Lower leg skin (tissue), 4 donors: ENCODE measurements around the gene MARCHF10. TPM values are rescaled to one million over a fixed set of nuclear protein-coding genes. Genes with fewer than 3 reads are reported as not detected.

ENCODE experiments used
- DNase-seq, 2 donors: peaks; one replicate each; pipeline ENCODE4 v3.0.0-alpha.2; 2019; ENCODE audit warnings: low spot score in 2 of 2
- H3K4me3 ChIP-seq: fragments of 200-600 bp; sonication (generic); 2 replicates; pipeline ENCODE4 v1.5.1; 2017; ENCODE audit warnings: mild to moderate bottlenecking, low read depth; ENCODE audit not compliant: poor library complexity, severe bottlenecking
- CTCF ChIP-seq, 3 donors: fragments of 450-650 bp; IDR thresholded peaks; one replicate each; pipeline ENCODE4 v1.5.1; 2016; ENCODE audit warnings: antibody characterized with exemption in 3 of 3, mild to moderate bottlenecking in 3 of 3, moderate library complexity in 2 of 3
- POLR2A ChIP-seq, 2 donors: fragments of 450-650 bp; IDR thresholded peaks; one replicate each; pipeline ENCODE4 v1.6.1; 2016 to 2017; ENCODE audit warnings: antibody characterized with exemption in 2 of 2, mild to moderate bottlenecking in 1 of 2, moderate library complexity in 1 of 2
- WGBS, 2 donors: methylation state at CpG; one replicate each; pipeline ENCODE4 v1.1.5; 2018; 5-methylcytosine and 5-hydroxymethylcytosine counted together
- intact Hi-C: fragments of 100-400 bp; cut with DNase I; formaldehyde crosslinking; loops from one replicate; pipeline ENCODE4 v1.15.0; 2023; ENCODE audit warnings: low total_unique reads
- total RNA-seq, 4 donors: library from RNA; depleted of rRNA; stranded (reverse); fragments of >200 nt; gene quantifications; one replicate each; pipeline ENCODE4 v1.1.0, GENCODE V29; 2016

The MARCHF10 gene
- total RNA-seq, 4 donors from 2014 or later: not detected

DNA sequence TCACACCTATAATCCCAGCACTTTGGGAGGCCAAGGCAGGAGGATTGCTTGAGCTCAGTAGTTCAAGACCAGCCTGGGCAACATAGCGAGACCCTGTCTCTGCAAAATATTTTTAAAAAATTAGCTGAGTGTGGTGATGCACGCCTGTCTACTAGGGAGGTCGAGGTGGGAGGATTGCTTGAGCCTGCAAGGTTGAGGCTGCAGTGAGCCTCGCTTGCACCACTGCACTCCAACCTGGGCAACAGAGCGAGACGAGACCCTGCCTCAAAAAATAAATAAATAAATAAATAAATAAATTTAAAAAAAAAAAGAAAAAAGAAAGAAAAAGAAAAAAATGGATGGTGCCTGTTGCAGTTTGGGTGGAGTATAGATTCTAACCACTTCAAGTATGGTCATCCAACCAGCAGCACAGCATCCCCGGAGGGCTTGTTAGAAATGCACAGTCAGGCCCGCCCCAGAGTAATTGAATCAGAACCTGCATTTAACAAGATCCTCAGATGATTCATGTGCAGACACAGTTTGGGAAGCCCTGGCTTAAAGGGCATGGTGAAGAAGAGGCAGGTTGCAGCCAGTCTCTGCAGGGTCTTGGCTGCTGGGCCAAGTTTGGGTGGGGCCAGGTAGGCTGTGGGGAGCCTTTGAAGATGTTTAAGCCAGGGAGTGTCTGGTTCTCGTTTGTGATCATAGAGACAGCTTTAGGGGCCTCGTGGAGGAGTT lies 139.9 kb downstream of the MARCHF10 start:
- WGBS, 2 donors: 50 to 53% methylated on average over 10 of the region's 10 CpGs
- H3K4me3 ChIP-seq: no peak overlapping the region
- DNase-seq: peak in 1 of 2 donors; percentile 62
- TF ChIP-seq POLR2A (IDR thresholded peaks at IDR 0.05) (no peak), CTCF (IDR thresholded peaks at IDR 0.05) (no peak)
- intact Hi-C loops: no loop called here

GRCh38 chr17:62666801-62667591 lies 141.1 kb downstream of the MARCHF10 start:
- H3K4me3 ChIP-seq: no peak overlapping the region
- intact Hi-C loops: no loop called here
- no peak for DNase-seq
- TF ChIP-seq CTCF (IDR thresholded peaks at IDR 0.05) (no peak), POLR2A (IDR thresholded peaks at IDR 0.05) (no peak)
- WGBS, 2 donors: 89 to 94% methylated on average over 35 of the region's 40 CpGs

GRCh38 chr17:62666061-62666800 lies 141.9 kb downstream of the MARCHF10 start:
- 88 to 90% methylated on average over 26 to 28 of the region's 30 CpGs for whole genome bisulfite sequencing, 2 donors

GRCh38 chr17:62665599-62665998 lies 142.5 kb downstream of the MARCHF10 start:
- WGBS, 2 donors: 83 to 100% methylated on average over 1 to 3 of the region's 3 CpGs
- TF ChIP-seq POLR2A (IDR thresholded peaks at IDR 0.05) (no peak), CTCF (IDR thresholded peaks at IDR 0.05) (no peak)
- DNase-seq: no peak
- intact Hi-C loops: no loop called here
- H3K4me3 ChIP-seq: no peak overlapping the region

More at GRCh38 chr17:62666061-62666800, 141.9 kb downstream of the MARCHF10 start:
- intact Hi-C loops: no loop called here
- DNase-seq: no peak
- H3K4me3 ChIP-seq: no peak overlapping the region
- TF ChIP-seq CTCF (IDR thresholded peaks at IDR 0.05): no peak
- TF ChIP-seq POLR2A (IDR thresholded peaks at IDR 0.05): no peak

- intact Hi-C loops: no loop called here
- H3K4me3 ChIP-seq: no peak overlapping the region
- DNase-seq: no peak
- TF ChIP-seq POLR2A (IDR thresholded peaks at IDR 0.05) (no peak), CTCF (IDR thresholded peaks at IDR 0.05) (no peak)
- WGBS, 2 donors: 88 to 97% methylated on average over 17 to 20 of the region's 25 CpGs
Measured at GRCh38 chr17:62664336-62665120, 143.6 kb downstream of the MARCHF10 start.
